ENCODE measurements around the gene SLAMF8. TPM values are rescaled to one million over a fixed set of nuclear protein-coding genes. Genes with fewer than 3 reads are reported as not detected.

Gene SLAMF8
- total RNA-seq (2021) = 0.07 TPM in 1 of 3 replicates, not detected in the others
- Bru-seq, nascent RNA = not detected
- long read RNA-seq, experiment 1 = 0 reads
- long read RNA-seq, experiment 2 = 0 reads
- long read RNA-seq, experiment 3 = 0 reads

- H3K27ac Mint-ChIP-seq = no peak within 1 kb of the TSS
These were observed at the start of gene SLAMF8 for GRCh38 chr1:159826441-159827101. TSS of gene SLAMF8 (plus strand) at chr1:159826873. CDS start at chr1:159826899, 26 bp downstream.

More at GRCh38 chr1:159826441-159827101, at the start of gene SLAMF8:
- H3K4me3 Mint-ChIP-seq = no peak within 1 kb of the TSS
- no peaks in the 10 kb centered on the region for H3K36me3 Mint-ChIP-seq
- H3K27me3 Mint-ChIP-seq (ENCODE audit: low read depth) = peaks cover 17% of the 10 kb centered on the region
- TF ChIP-seq ZNF121 (CRISPR knock-in tag; IDR thresholded peaks at IDR 0.05) = no peak
- TF ChIP-seq, protein P1, sequence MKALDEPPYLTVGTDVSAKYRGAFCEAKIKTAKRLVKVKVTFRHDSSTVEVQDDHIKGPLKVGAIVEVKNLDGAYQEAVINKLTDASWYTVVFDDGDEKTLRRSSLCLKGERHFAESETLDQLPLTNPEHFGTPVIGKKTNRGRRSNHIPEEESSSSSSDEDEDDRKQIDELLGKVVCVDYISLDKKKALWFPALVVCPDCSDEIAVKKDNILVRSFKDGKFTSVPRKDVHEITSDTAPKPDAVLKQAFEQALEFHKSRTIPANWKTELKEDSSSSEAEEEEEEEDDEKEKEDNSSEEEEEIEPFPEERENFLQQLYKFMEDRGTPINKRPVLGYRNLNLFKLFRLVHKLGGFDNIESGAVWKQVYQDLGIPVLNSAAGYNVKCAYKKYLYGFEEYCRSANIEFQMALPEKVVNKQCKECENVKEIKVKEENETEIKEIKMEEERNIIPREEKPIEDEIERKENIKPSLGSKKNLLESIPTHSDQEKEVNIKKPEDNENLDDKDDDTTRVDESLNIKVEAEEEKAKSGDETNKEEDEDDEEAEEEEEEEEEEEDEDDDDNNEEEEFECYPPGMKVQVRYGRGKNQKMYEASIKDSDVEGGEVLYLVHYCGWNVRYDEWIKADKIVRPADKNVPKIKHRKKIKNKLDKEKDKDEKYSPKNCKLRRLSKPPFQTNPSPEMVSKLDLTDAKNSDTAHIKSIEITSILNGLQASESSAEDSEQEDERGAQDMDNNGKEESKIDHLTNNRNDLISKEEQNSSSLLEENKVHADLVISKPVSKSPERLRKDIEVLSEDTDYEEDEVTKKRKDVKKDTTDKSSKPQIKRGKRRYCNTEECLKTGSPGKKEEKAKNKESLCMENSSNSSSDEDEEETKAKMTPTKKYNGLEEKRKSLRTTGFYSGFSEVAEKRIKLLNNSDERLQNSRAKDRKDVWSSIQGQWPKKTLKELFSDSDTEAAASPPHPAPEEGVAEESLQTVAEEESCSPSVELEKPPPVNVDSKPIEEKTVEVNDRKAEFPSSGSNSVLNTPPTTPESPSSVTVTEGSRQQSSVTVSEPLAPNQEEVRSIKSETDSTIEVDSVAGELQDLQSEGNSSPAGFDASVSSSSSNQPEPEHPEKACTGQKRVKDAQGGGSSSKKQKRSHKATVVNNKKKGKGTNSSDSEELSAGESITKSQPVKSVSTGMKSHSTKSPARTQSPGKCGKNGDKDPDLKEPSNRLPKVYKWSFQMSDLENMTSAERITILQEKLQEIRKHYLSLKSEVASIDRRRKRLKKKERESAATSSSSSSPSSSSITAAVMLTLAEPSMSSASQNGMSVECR (CRISPR knock-in tag; IDR thresholded peaks at IDR 0.05; ENCODE audit: borderline replicate concordance) = no peak
- no peak for TF ChIP-seq ATF1 (CRISPR knock-in tag; IDR thresholded peaks at IDR 0.05)
- TF ChIP-seq CREM (CRISPR knock-in tag; IDR thresholded peaks at IDR 0.05) = no peak
- no peak for TF ChIP-seq IRF2 (CRISPR knock-in tag; IDR thresholded peaks at IDR 0.05; ENCODE audit: borderline replicate concordance, low read depth)
- no peak for TF ChIP-seq ZBTB21 (CRISPR knock-in tag; IDR thresholded peaks at IDR 0.05; ENCODE audit: borderline replicate concordance)
- no peak for TF ChIP-seq ZNF512 (CRISPR knock-in tag; IDR thresholded peaks at IDR 0.05; ENCODE audit: borderline replicate concordance)
- TF ChIP-seq SMAD3 (CRISPR knock-in tag; IDR thresholded peaks at IDR 0.05; ENCODE audit: borderline replicate concordance) = no peak
- TF ChIP-seq FOXJ3 (CRISPR knock-in tag; IDR thresholded peaks at IDR 0.05; ENCODE audit: borderline replicate concordance) = no peak
- no peak for TF ChIP-seq ZNF281 (CRISPR knock-in tag; IDR thresholded peaks at IDR 0.05)
- TF ChIP-seq, protein P2, sequence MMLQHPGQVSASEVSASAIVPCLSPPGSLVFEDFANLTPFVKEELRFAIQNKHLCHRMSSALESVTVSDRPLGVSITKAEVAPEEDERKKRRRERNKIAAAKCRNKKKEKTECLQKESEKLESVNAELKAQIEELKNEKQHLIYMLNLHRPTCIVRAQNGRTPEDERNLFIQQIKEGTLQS (CRISPR knock-in tag; conservative IDR thresholded peaks at IDR 0.05) = no peak
- no peak for TF ChIP-seq NR3C1 (CRISPR knock-in tag; conservative IDR thresholded peaks at IDR 0.05; ENCODE audit: low read depth)
- no peak for TF ChIP-seq PRRX2 (CRISPR knock-in tag; IDR thresholded peaks at IDR 0.05)
- no peak for TF ChIP-seq TEAD4 (CRISPR knock-in tag; IDR thresholded peaks at IDR 0.05)
- TF ChIP-seq ZNF138 (CRISPR knock-in tag; conservative IDR thresholded peaks at IDR 0.05) = no peak
- no peak for TF ChIP-seq JAZF1 (CRISPR knock-in tag; IDR thresholded peaks at IDR 0.05)
- TF ChIP-seq, protein P3, sequence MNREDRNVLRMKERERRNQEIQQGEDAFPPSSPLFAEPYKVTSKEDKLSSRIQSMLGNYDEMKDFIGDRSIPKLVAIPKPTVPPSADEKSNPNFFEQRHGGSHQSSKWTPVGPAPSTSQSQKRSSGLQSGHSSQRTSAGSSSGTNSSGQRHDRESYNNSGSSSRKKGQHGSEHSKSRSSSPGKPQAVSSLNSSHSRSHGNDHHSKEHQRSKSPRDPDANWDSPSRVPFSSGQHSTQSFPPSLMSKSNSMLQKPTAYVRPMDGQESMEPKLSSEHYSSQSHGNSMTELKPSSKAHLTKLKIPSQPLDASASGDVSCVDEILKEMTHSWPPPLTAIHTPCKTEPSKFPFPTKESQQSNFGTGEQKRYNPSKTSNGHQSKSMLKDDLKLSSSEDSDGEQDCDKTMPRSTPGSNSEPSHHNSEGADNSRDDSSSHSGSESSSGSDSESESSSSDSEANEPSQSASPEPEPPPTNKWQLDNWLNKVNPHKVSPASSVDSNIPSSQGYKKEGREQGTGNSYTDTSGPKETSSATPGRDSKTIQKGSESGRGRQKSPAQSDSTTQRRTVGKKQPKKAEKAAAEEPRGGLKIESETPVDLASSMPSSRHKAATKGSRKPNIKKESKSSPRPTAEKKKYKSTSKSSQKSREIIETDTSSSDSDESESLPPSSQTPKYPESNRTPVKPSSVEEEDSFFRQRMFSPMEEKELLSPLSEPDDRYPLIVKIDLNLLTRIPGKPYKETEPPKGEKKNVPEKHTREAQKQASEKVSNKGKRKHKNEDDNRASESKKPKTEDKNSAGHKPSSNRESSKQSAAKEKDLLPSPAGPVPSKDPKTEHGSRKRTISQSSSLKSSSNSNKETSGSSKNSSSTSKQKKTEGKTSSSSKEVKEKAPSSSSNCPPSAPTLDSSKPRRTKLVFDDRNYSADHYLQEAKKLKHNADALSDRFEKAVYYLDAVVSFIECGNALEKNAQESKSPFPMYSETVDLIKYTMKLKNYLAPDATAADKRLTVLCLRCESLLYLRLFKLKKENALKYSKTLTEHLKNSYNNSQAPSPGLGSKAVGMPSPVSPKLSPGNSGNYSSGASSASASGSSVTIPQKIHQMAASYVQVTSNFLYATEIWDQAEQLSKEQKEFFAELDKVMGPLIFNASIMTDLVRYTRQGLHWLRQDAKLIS (CRISPR knock-in tag; IDR thresholded peaks at IDR 0.05; ENCODE audit: borderline replicate concordance) = no peak
- peaks cover 8% of the 10 kb centered on the region; the same call in 1 of the 2 replicates for H3K4me1 Mint-ChIP-seq
- ChIA-PET CTCF (interaction anchor here (1.1 to 1.8 kb wide), 4 partner anchors 28 to 181 kb away, joined by 4 to 10 read pairs (median 6); no protein-coding TSS in a partner anchor), POLR2A (no interaction called here)
- H3K9me3 Mint-ChIP-seq = no peaks in the 10 kb centered on the region
- no peak for ATAC-seq
- DNase-seq (ENCODE audit: low spot score) = no peak
